HepG2 (cell line): ENCODE results near the gene TECTB. TPM values are rescaled to one million over a fixed set of nuclear protein-coding genes. Genes with fewer than 3 reads are reported as not detected.

Experiments used
- AFF4 ChIP-seq: sonication (generic); formaldehyde crosslinking; IDR thresholded peaks from 2 replicates; pipeline ENCODE4 v1.4.0; 2020; ENCODE audit warnings: missing genetic modification reagents
- AHR ChIP-seq: IDR thresholded peaks from 2 replicates; pipeline ENCODE4 v1.6.1; 2018; ENCODE audit warnings: missing genetic modification reagents, missing compliant biosample characterization
- BRD4 ChIP-seq: sonication (generic); formaldehyde crosslinking; IDR thresholded peaks from 2 replicates; pipeline ENCODE4 v1.4.0; 2020; ENCODE audit warnings: missing genetic modification reagents
- EP300 ChIP-seq, 3 experiments: sonication (generic) in 1 of 3; formaldehyde crosslinking in 1 of 3; IDR thresholded peaks; 2 replicates each; pipeline versions ENCODE4 v1.5.1 to v1.6.1; 2011 to 2020; ENCODE audit warnings: low read depth in 2 of 3, low read length in 2 of 3, borderline replicate concordance in 1 of 3, improper control_type of control experiment in 1 of 3, mild to moderate bottlenecking in 1 of 3, missing genetic modification reagents in 1 of 3, moderate library complexity in 1 of 3
- FOXK1 ChIP-seq: sonication (generic); formaldehyde crosslinking; IDR thresholded peaks from 2 replicates; pipeline ENCODE4 v1.4.0; 2020; ENCODE audit warnings: low read depth, missing genetic modification reagents, borderline replicate concordance
- HNF4G ChIP-seq, 2 experiments: sonication (generic) in 1 of 2; formaldehyde crosslinking in 1 of 2; IDR thresholded peaks; 2 replicates each; pipeline versions ENCODE4 v1.4.0 to v1.6.1; 2011 to 2020; ENCODE audit warnings: borderline replicate concordance in 2 of 2, low read depth in 2 of 2, mild to moderate bottlenecking in 2 of 2, low read length in 1 of 2, missing genetic modification reagents in 1 of 2, moderate library complexity in 1 of 2
- HOXA5 ChIP-seq: sonication (generic); formaldehyde crosslinking; IDR thresholded peaks from 2 replicates; pipeline ENCODE4 v1.4.0; 2020; ENCODE audit warnings: missing genetic modification reagents
- MLLT10 ChIP-seq: sonication (generic); formaldehyde crosslinking; IDR thresholded peaks from 2 replicates; pipeline ENCODE4 v1.4.0; 2020; ENCODE audit warnings: missing genetic modification reagents
- MTF1 ChIP-seq: sonication (generic); formaldehyde crosslinking; IDR thresholded peaks from 2 replicates; pipeline ENCODE4 v1.5.0; 2020; ENCODE audit warnings: missing genetic modification reagents
- NFIC ChIP-seq: IDR thresholded peaks from 2 replicates; pipeline ENCODE4 v1.6.1; 2012; ENCODE audit warnings: mild to moderate bottlenecking, low read length, inconsistent platforms
- NR3C1 ChIP-seq: sonication (generic); formaldehyde crosslinking; IDR thresholded peaks from 2 replicates; pipeline ENCODE4 v1.4.0; 2020; ENCODE audit warnings: missing genetic modification reagents
- PITX1 ChIP-seq: sonication (generic); formaldehyde crosslinking; IDR thresholded peaks from 2 replicates; pipeline ENCODE4 v1.5.1; 2020; ENCODE audit warnings: mild to moderate bottlenecking, missing genetic modification reagents
- SETDB1 ChIP-seq: sonication (generic); formaldehyde crosslinking; IDR thresholded peaks from 2 replicates; pipeline ENCODE4 v1.5.1; 2020; ENCODE audit warnings: missing genetic modification reagents, mild to moderate bottlenecking, borderline replicate concordance
- SMYD3 ChIP-seq: sonication (generic); formaldehyde crosslinking; IDR thresholded peaks from 2 replicates; pipeline ENCODE4 v1.8.1; 2023; ENCODE audit warnings: mild to moderate bottlenecking, missing genetic modification reagents
- THAP8 ChIP-seq: sonication (generic); formaldehyde crosslinking; IDR thresholded peaks from 2 replicates; pipeline ENCODE4 v1.5.1; 2020; ENCODE audit warnings: missing genetic modification reagents, mild to moderate bottlenecking, borderline replicate concordance
- ZBTB1 ChIP-seq: sonication (generic); formaldehyde crosslinking; IDR thresholded peaks from 2 replicates; pipeline ENCODE4 v1.4.0; 2020; ENCODE audit warnings: missing genetic modification reagents, borderline replicate concordance
- ZNF3 ChIP-seq: IDR thresholded peaks from 2 replicates; pipeline ENCODE4 v1.7.0; 2017; ENCODE audit warnings: inconsistent platforms
- ZNF607 ChIP-seq: sonication (generic); formaldehyde crosslinking; IDR thresholded peaks from 2 replicates; pipeline ENCODE4 v1.5.1; 2020; ENCODE audit warnings: missing genetic modification reagents, mild to moderate bottlenecking, borderline replicate concordance
- ZNF629 ChIP-seq: sonication (generic); formaldehyde crosslinking; conservative IDR thresholded peaks from 2 replicates; pipeline ENCODE4 v1.5.0; 2020; ENCODE audit warnings: missing genetic modification reagents
- ZNF788 ChIP-seq: sonication (generic); formaldehyde crosslinking; IDR thresholded peaks from 2 replicates; pipeline ENCODE4 v1.5.0; 2020; ENCODE audit warnings: mild to moderate bottlenecking, missing genetic modification reagents, borderline replicate concordance
- ZNF790 ChIP-seq: sonication (generic); formaldehyde crosslinking; IDR thresholded peaks from 2 replicates; pipeline ENCODE4 v1.8.0; 2022; ENCODE audit warnings: missing genetic modification reagents, mild to moderate bottlenecking, borderline replicate concordance
- polyA plus RNA-seq, 8 experiments: library from polyadenylated mRNA; depleted of rRNA in 3 of 8; stranded (reverse) in 7 of 8; unstranded in 1 of 8; fragments of >200 nt; fragmentation: Illumina TruSeq in 4 of 8; extraction: Trizol in 4 of 8; gene quantifications; 2 replicates each; pipeline versions ENCODE4 v1.2.1 to v1.2.3, GENCODE V29; 2011 to 2016; ENCODE audit warnings: low read depth in 4 of 8, missing spikeins in 1 of 8, mixed read lengths in 1 of 8; ENCODE audit not compliant: insufficient read depth in 1 of 8
- total RNA-seq, 5 experiments: library from RNA; depleted of rRNA; stranded (reverse); fragments of >200 nt; fragmentation: Illumina TruSeq; extraction: Trizol; gene quantifications; 2 replicates each; pipeline ENCODE4 v1.2.3, GENCODE V29; 2016; ENCODE audit warnings: low read depth in 1 of 5
- TF ChIP-seq, protein P1 (sequence below), 2 experiments: fragments of 450-650 bp in 1 of 2; sonication (generic) in 1 of 2; formaldehyde crosslinking; IDR thresholded peaks; 2 replicates each; pipeline versions ENCODE4 v1.5.0 to v1.8.0; 2020 to 2022; ENCODE audit warnings: mild to moderate bottlenecking in 1 of 2, missing genetic modification reagents in 1 of 2
- TF ChIP-seq, protein P2 (sequence below): sonication (generic); formaldehyde crosslinking; IDR thresholded peaks from 2 replicates; pipeline ENCODE4 v1.8.0; 2022; ENCODE audit warnings: mild to moderate bottlenecking, missing genetic modification reagents; ENCODE audit not compliant: insufficient replicate concordance

TECTB gene
- total and polyA plus RNA-seq, 2 of the 13 experiments (the other 11 are each of a cell fraction or from before 2014, with no cell fraction given): 0.78 to 1.8 TPM

DNA sequence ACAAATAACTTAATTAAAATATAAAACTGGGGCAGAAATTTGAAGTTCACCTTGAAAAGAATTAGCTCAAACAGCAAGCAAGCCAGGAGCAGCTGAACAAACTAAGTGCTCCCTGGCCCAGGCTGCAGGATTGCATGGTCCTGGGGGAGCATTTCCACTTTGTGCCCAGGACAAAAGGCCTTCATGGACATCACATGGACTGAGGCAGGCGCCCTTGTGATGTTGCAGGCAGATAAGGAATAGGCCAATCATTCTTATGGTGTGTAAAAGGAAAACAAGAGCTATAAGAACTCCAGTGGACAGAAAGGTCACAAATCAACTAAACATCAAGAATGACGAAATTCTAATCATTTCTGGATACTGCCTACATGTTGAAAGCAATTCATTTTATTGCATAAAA is 17.5 kb upstream of the TECTB start (continued):
- TF ChIP-seq EP300 (IDR thresholded peaks at IDR 0.05; ENCODE audit: low read depth in 2 of 2, low read length in 2 of 2) (peak in 1 of 2 experiments; percentile 92; a peak in 2 of 4 replicates), EP300 (CRISPR knock-in tag; IDR thresholded peaks at IDR 0.05; ENCODE audit: borderline replicate concordance) (peak; percentile 89; the same call in 1 of the 2 replicates), NFIC (peak; percentile 55; the same call in 1 of the 2 replicates), MTF1 (CRISPR knock-in tag) (no peak), FOXK1 (peak; percentile 65; the same call in 1 of the 2 replicates), HNF4G (IDR thresholded peaks at IDR 0.05; ENCODE audit: borderline replicate concordance, low read depth, low read length) (peak; percentile 73), HNF4G (CRISPR knock-in tag; IDR thresholded peaks at IDR 0.05; ENCODE audit: borderline replicate concordance, low read depth) (peak; percentile 45; the same call in 1 of the 2 replicates), MLLT10 (no peak), PITX1 (peak; percentile 44; the same call in 1 of the 2 replicates), BRD4 (peak; percentile 61; the same call in 1 of the 2 replicates), AHR (no peak), SETDB1 (no peak), NR3C1 (CRISPR knock-in tag) (no peak), THAP8 (CRISPR knock-in tag) (no peak), AFF4 (CRISPR knock-in tag) (no peak), SMYD3 (CRISPR knock-in tag) (no peak), ZBTB1 (no peak), HOXA5 (CRISPR knock-in tag) (0 out of 2 replicates have a peak, but pooled peaks have one; percentile 41), ZNF790 (no peak), ZNF629 (no peak), ZNF788 (no peak; the same call in 1 of the 2 replicates), ZNF607 (CRISPR knock-in tag) (no peak), ZNF3 (no peak)
- TF ChIP-seq, protein P1, sequence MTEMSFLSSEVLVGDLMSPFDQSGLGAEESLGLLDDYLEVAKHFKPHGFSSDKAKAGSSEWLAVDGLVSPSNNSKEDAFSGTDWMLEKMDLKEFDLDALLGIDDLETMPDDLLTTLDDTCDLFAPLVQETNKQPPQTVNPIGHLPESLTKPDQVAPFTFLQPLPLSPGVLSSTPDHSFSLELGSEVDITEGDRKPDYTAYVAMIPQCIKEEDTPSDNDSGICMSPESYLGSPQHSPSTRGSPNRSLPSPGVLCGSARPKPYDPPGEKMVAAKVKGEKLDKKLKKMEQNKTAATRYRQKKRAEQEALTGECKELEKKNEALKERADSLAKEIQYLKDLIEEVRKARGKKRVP (CRISPR knock-in tag; IDR thresholded peaks at IDR 0.05): peak in 1 of 2 experiments; percentile 93; a peak in 2 of 4 replicates
- TF ChIP-seq, protein P2, sequence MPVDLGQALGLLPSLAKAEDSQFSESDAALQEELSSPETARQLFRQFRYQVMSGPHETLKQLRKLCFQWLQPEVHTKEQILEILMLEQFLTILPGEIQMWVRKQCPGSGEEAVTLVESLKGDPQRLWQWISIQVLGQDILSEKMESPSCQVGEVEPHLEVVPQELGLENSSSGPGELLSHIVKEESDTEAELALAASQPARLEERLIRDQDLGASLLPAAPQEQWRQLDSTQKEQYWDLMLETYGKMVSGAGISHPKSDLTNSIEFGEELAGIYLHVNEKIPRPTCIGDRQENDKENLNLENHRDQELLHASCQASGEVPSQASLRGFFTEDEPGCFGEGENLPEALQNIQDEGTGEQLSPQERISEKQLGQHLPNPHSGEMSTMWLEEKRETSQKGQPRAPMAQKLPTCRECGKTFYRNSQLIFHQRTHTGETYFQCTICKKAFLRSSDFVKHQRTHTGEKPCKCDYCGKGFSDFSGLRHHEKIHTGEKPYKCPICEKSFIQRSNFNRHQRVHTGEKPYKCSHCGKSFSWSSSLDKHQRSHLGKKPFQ (CRISPR knock-in tag): no peak
